A673 (cell line): ENCODE results near the gene NREP. TPM values are rescaled to one million over a fixed set of nuclear protein-coding genes. Genes with fewer than 3 reads are reported as not detected.

ENCODE experiments used
- BruUV-seq: library from RNA; stranded (reverse); fragments of 400-500 nt; replicated peaks from 2 replicates; lab custom pipeline; 2021; lab: Mats Ljungman, UMichigan
- CTCF ChIA-PET: fragments of 300-600 bp; sonication (Branson Sonifier 250); formaldehyde crosslinking; loops from one replicate; lab custom pipeline; 2022; ENCODE audit warnings: antibody characterized with exemption; lab: Charles Lee
- POLR2A ChIA-PET: fragments of 300-600 bp; sonication (Branson Sonifier 250); formaldehyde crosslinking; loops from one replicate; lab custom pipeline; 2022; ENCODE audit warnings: antibody characterized with exemption; ENCODE audit not compliant: low non-redundant PET; lab: Charles Lee
- DNase-seq: peaks from one replicate; pipeline ENCODE4 v3.0.0-alpha.2; 2015; ENCODE audit warnings: low spot score
- H3K27ac ChIP-seq: fragments of 200-600 bp; sonication (generic); 2 replicates; pipeline ENCODE4 v1.5.1; 2016; ENCODE audit warnings: mixed run types, low read depth, mild to moderate bottlenecking, mixed read lengths, antibody characterized with exemption, low read length; ENCODE audit not compliant: poor library complexity, severe bottlenecking
- H3K27me3 ChIP-seq: fragments of 200-600 bp; sonication (generic); replicated peaks from 2 replicates; pipeline ENCODE4 v1.6.1; 2017; ENCODE audit warnings: mixed run types, low read depth, mild to moderate bottlenecking, mixed read lengths, antibody characterized with exemption, low read length; ENCODE audit not compliant: insufficient read depth, poor library complexity
- H3K36me3 ChIP-seq: fragments of 200-600 bp; sonication (generic); 2 replicates; pipeline ENCODE4 v1.6.1; 2016; ENCODE audit warnings: mixed run types, mild to moderate bottlenecking, mixed read lengths, antibody characterized with exemption, low read length; ENCODE audit not compliant: insufficient read depth, poor library complexity, severe bottlenecking
- H3K4me1 ChIP-seq: fragments of 200-600 bp; sonication (generic); 2 replicates; pipeline ENCODE4 v1.6.1; 2017; ENCODE audit warnings: mixed run types, mild to moderate bottlenecking, mixed read lengths, antibody characterized with exemption, low read length; ENCODE audit not compliant: insufficient read depth, poor library complexity, severe bottlenecking
- H3K4me3 ChIP-seq: fragments of 200-600 bp; sonication (generic); 2 replicates; pipeline ENCODE4 v1.5.1; 2016; ENCODE audit warnings: low read depth, mixed run types, mild to moderate bottlenecking, mixed read lengths, low read length; ENCODE audit not compliant: poor library complexity, severe bottlenecking
- H3K9me3 ChIP-seq: fragments of 200-600 bp; sonication (generic); 2 replicates; pipeline ENCODE4 v1.6.1; 2016; ENCODE audit warnings: mixed run types, low read depth, mild to moderate bottlenecking, mixed read lengths, antibody characterized with exemption, low read length; ENCODE audit not compliant: poor library complexity, severe bottlenecking
- CTCF ChIP-seq: fragments of 300-800, 200-600 bp; sonication (generic); conservative IDR thresholded peaks from 2 replicates; pipeline ENCODE4 v1.5.1; 2017; ENCODE audit warnings: low read depth, mild to moderate bottlenecking, antibody characterized with exemption, low read length, moderate library complexity, mixed read lengths
- EZH2 ChIP-seq: fragments of 200-600 bp; sonication (generic); IDR thresholded peaks from 2 replicates; pipeline ENCODE4 v1.6.1; 2017; ENCODE audit warnings: borderline replicate concordance, low read depth, mild to moderate bottlenecking, mixed read lengths, antibody characterized with exemption, low read length; ENCODE audit not compliant: poor library complexity, severe bottlenecking
- intact Hi-C: fragments of 100-400 bp; cut with micrococcal nuclease; formaldehyde crosslinking; loops from one replicate; pipeline ENCODE4 v1.10.0; 2022; ENCODE audit not compliant: unreplicated experiment
- total RNA-seq: library from RNA; stranded (reverse); gene quantifications from 2 replicates; pipeline ENCODE4 v1.2.3, GENCODE V29; 2021

The NREP gene
- total RNA-seq, 1 experiment from 2014 or later = 31.0 TPM

GRCh38 chr5:111738118-111738517 lies 18.9 kb downstream of the NREP start:
- Histone ChIP-seq H3K9me3 (no peaks in the 10 kb centered on the region), H3K36me3 (no peaks in the 10 kb centered on the region), H3K27ac (no peak overlapping the region), H3K4me3 (no peak overlapping the region), H3K4me1 (no peaks in the 10 kb centered on the region), H3K27me3 (no peaks in the 10 kb centered on the region)
- BruUV-seq = no TSS peak
- no peak for DNase-seq
- TF ChIP-seq CTCF = no peak
- no peak for TF ChIP-seq EZH2
- ChIA-PET CTCF (no interaction called here), POLR2A (no interaction called here)
- intact Hi-C loops = no loop called here

DNA sequence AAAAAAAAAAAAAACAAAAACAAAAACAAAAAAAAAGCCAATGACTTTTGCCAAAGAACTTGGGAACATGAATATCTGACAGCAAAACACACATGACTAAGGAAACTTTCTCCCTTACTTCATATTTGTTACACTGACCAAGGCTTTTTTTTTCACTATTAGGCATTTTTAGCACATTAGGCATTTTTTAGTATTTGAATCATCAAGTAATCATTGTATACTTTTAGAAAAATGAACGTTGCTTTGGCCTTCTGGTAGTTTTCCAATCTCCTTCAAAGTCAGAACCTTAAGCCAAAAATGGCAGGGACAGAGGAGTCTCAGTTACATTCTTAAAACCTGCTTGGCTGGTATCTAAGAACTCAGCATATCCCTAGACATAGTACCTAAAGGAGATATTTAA lies 19.3 kb downstream of the NREP start:
- DNase-seq = no peak
- H3K4me1 ChIP-seq = no peaks in the 10 kb centered on the region
- H3K36me3 ChIP-seq = no peaks in the 10 kb centered on the region
- intact Hi-C loops = no loop called here
- no peak for TF ChIP-seq CTCF
- TF ChIP-seq EZH2 = no peak
- no peaks in the 10 kb centered on the region for H3K9me3 ChIP-seq
- no peaks in the 10 kb centered on the region for H3K27me3 ChIP-seq
- BruUV-seq = no TSS peak
- ChIA-PET CTCF (no interaction called here), POLR2A (interaction anchor here (0.7 kb wide), 1 partner anchor 133 kb away, joined by 9 read pairs; no protein-coding TSS in a partner anchor)
- no peak overlapping the region for H3K27ac ChIP-seq
- H3K4me3 ChIP-seq = no peak overlapping the region

- no peaks in the 10 kb centered on the region for H3K9me3 ChIP-seq
- intact Hi-C loops = no loop called here
- no peaks in the 10 kb centered on the region for H3K36me3 ChIP-seq
- H3K27me3 ChIP-seq = no peaks in the 10 kb centered on the region
- ChIA-PET CTCF (no interaction called here), POLR2A (no interaction called here)
- no TSS peak for BruUV-seq
- no peak for TF ChIP-seq CTCF
- TF ChIP-seq EZH2 = no peak
- H3K27ac ChIP-seq = no peak overlapping the region
- H3K4me1 ChIP-seq = no peaks in the 10 kb centered on the region
- no peak overlapping the region for H3K4me3 ChIP-seq
- DNase-seq = peak; percentile 55
Observed at GRCh38 chr5:111735583-111736270, 21.3 kb downstream of the NREP start.
